Endothelial cell of umbilical vein (primary cell): ENCODE measurements around the gene RNF227.

Source experiments
- CTCF ChIP-seq, 2 donors: IDR thresholded peaks; 1 replicate in 1 of 2; 2 replicates in 1 of 2; pipeline ENCODE4 v1.5.1; 2011; ENCODE audit warnings: low read length in 2 of 2, mild to moderate bottlenecking in 2 of 2, moderate library complexity in 2 of 2, control low read depth in 1 of 2, inconsistent platforms in 1 of 2, low read depth in 1 of 2; ENCODE audit not compliant: insufficient read depth in 1 of 2; ENCODE audit errors: extremely low read depth in 1 of 2
- EZH2 ChIP-seq: IDR thresholded peaks from 2 replicates; pipeline ENCODE4 v1.6.1; 2012; ENCODE audit warnings: borderline replicate concordance, low read depth, mild to moderate bottlenecking, moderate library complexity, low read length, inconsistent platforms; ENCODE audit not compliant: severe bottlenecking
- FOS ChIP-seq: IDR thresholded peaks from 2 replicates; pipeline ENCODE4 v1.6.1; 2011; ENCODE audit warnings: mild to moderate bottlenecking, low read length, moderate library complexity, borderline replicate concordance; ENCODE audit not compliant: insufficient read depth
- MAX ChIP-seq: IDR thresholded peaks from 2 replicates; pipeline ENCODE4 v1.6.1; 2011; ENCODE audit not compliant: insufficient read depth, insufficient read length
- MYC ChIP-seq: IDR thresholded peaks from one replicate; pipeline ENCODE4 v1.6.1; 2011; ENCODE audit warnings: mild to moderate bottlenecking, low read depth, low read length
- POLR2A ChIP-seq: IDR thresholded peaks from 2 replicates; pipeline ENCODE4 v1.6.1; 2012; ENCODE audit warnings: low read depth, mild to moderate bottlenecking, control low read depth, low read length

DNA sequence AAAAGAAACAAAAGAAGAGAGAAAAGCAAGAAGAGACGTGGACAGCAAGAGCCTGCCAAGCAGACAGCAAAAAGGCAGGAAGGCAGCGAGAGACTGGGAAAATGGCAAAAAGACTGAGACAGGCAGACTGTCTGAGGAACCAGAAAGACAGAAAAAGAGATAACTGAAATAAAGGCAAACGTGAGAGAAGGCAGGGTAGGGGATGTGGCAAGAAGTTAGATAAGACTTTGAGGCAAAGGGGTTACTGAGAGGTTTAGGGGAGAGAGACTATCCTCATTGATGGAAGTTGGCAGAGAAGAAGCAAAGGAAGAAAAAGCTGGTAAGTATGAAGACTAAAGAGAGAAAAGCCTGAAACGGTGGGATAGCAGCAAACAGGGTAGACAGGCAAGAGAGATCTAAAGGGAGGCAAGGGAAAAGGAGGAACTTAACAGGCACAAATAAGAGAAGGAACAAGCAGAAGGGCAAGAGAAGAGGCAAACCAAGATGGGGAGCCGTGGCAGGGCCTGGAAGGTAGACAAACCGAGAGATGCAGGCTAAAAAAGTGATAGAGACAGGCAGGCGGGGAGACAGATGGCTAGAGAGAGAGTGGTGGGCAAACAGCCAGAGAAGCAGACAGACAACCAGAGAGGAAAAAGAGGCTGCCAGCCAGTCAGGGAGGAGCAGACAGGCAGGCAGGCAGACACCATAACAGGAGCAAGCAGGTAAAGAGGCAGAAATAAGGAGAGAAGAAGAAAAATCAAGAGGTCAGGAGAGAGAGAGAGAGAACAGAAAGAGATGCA, 34.6 kb downstream of the RNF227 start:
- TF ChIP-seq CTCF (IDR thresholded peaks at IDR 0.05; ENCODE audit: extremely low read depth in 1 of 2, insufficient read depth in 1 of 2, low read depth in 1 of 2, low read length in 2 of 2) (no peak), EZH2 (no peak), POLR2A (no peak), FOS (no peak), MAX (no peak), MYC (no peak)
